Effector CD4-positive, alpha-beta T cell (primary cell): ENCODE data around the gene TEAD2.
"Not testable (repeated sequence)": the region's sequence is repeated elsewhere in the genome, so short reads cannot be mapped to it uniquely, and the experiment has no call there.

Experiments used
- DNase-seq: peaks from one replicate; pipeline ENCODE4 v3.0.0-alpha.2; 2020

Gene TEAD2

DNA sequence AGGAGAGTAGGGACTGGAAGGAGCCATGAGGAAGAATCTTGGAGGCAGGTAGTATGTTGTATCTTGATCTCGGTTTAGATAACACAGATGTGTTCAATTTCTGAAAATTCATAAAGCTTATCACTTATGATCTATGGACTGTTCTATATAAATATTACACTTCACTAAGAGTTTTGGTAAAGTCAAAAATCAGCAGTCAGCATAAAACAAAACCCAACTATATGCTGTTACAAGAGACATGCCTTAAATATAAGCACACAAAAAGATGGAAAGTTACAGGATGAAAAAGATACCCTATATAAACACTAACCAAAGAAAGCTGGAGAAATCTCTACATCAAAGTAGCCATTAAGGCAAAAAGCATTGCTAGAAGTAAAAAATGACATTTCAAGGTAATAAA is 21.4 kb upstream of the TEAD2 start:
- no peak for DNase-seq

GRCh38 chr19:49382639-49383038 is 20.4 kb upstream of the TEAD2 start:
- DNase-seq = no peak

DNA sequence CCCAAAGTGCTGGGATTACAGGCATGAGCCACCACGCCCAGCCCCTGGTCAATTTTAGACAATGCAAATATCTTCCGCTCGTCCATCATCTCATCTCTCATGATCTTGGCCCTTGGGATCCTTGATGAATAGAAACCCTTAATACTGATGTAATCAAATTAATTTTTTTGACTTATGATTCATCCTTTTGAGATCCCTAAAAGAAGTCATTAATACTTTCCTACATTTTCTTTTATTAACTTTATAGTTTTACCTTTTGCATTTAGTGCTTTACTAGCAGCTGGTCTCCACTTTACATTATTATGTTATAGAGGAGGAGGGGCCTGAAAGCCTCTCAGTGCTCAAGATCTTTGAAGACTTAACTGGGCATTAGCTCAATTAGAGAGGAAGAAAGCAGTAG is 18.2 kb upstream of the TEAD2 start:
- no peak for DNase-seq

- DNase-seq = no peak
Measured at GRCh38 chr19:49378512-49378911, 16.3 kb upstream of the TEAD2 start.

- no peak for DNase-seq
Measured at GRCh38 chr19:49374665-49375434, 12.6 kb upstream of the TEAD2 start.

DNA sequence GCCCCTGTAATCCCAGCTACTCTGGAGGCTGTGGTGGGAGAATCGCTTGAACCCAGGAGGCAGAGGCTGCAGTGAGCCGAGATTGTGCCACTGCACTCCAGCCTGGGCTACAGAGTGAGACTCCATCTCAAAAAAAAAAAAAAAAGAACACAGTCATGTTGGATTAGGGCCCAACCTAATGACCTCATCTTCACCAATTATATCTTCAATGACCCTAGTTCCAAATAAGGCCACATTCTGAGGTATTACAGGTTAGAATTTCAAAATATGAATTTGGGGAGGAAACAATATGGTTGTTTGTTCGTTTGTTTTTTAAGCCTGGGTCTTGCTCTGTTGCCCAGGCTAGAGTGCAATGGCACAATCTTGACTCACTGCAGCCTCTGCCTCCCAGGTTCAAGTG is 11.0 kb upstream of the TEAD2 start:
- not testable (repeated sequence) for DNase-seq

- DNase-seq = no peak
Measured at GRCh38 chr19:49371184-49371583, 9.0 kb upstream of the TEAD2 start.

- no peak for DNase-seq
Measured at GRCh38 chr19:49368711-49369358, 6.6 kb upstream of the TEAD2 start.

DNA sequence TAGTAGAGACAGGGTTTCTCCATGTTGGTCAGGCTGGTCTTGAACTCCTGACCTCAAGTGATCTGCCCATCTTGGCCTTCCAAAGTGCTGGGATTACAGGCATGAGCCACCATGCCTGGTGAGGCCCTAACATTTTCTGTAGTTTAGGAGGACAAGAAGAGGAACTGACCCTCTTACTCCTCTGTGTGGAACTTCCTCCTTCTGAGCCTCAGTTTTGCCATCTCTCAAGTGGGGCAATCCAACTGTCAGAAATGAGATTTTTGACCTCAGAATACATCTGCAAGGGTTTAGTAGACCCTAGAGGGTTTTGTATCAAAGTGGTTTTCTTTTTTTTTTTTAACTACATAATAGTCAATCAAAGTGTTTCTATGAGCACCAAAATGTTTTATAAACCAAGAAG is 3.9 kb upstream of the TEAD2 start:
- no peak for DNase-seq

DNA sequence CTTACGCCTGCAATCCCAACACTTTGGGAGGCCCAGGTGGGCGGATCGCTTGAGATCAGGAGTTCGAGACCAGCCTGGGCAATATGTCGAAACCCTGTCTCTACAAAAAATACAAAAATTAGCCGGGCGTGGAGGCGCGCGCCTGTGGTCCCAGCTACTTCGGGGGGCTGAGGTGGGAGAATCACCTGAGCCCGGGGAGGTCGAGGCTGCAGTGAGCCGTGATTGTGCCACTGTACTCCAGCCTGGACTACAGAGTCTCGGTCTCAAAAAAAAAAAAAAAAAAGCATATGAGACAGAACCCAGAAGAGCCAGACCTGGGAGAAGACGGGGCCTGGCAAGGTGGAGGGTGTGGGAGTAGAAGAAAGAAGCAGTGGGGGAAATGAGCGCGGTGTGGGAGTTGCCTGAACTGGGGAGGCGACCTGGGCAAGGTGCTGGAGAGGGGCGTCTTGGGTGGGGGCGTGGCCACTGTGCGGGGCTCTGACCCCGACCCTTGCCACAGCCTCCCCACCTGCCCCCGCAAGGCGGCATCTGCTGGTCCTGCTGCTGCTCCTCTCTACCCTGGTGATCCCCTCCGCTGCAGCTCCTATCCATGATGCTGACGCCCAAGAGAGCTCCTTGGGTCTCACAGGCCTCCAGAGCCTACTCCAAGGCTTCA is 2.0 kb upstream of the TEAD2 start:
- DNase-seq = no peak

DNA sequence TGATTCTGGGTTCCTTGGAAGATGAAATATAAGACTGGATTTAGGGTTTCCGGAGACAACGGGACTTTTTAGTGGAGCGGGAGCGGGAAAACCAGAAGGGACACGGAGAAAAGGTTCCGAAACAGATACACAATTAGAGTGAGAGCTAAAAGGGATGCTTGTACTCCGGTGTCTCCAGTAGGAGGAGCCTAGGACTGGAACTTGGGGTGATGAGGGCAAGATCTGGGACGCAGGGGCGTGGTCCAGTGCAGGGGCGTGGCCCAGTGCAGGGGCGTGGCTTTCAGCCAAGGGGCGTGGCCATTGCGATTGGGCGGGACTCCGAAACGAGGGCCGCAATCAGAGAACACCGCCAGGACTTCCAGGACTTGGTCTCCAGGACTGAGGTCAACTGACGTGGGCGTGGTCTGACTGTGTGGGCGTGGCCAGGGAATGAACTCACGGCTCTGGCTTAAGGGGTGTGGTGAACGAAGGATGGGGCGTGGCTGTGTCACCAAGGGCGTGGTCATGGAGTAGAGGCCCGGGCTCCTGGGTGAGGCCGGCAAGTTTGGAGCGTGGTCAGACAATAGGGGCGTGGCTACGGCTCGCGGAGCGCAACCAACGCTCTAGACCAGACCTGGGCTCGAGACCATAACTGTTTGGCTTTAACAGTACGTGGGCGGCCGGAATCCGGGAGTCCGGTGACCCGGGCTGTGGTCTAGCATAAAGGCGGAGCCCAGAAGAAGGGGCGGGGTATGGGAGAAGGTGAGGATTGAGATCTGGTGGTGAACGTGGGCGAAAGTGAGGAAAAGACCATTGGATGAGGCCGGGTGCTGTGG is 1.3 kb upstream of the TEAD2 start, which contains the start of gene DKKL1:
DKKL1 (plus strand) TSS at position 610 of the 815 bp plus-strand sequence; CDS start at position 732, 122 bp downstream.
- peak; percentile 38 for DNase-seq

GRCh38 chr19:49362929-49363267 is 682 bp upstream of the TEAD2 start:
- no peak for DNase-seq

- no peak for DNase-seq
Measured at GRCh38 chr19:49361438-49362047, 673 bp downstream of the TEAD2 start.

GRCh38 chr19:49359851-49360820 is 2.1 kb downstream of the TEAD2 start:
- DNase-seq = no peak

DNA sequence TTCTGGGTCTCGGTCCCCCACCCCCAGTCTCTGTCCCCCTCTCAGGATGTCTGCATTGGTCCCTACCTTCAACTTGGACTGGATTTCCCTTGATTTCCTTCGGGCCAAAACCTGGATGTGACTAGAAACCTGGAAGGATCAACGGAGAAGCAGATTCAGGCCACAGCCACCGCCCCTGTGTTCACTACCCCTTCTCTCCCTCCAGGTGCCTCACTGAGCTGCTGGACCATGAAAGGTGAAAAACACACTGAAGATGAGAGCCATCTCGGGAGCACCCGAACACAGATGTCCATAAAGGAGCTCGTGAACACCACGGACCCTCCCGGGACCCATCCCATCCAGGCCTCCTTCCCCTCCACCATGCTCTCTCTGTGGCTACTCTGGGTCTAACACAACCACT is 5.0 kb downstream of the TEAD2 start:
- DNase-seq = no peak

- no peak for DNase-seq
Measured at GRCh38 chr19:49356382-49356781, 5.8 kb downstream of the TEAD2 start.

- no peak for DNase-seq
Measured at GRCh38 chr19:49355909-49356353, 6.3 kb downstream of the TEAD2 start.

- no peak for DNase-seq
Measured at GRCh38 chr19:49349567-49349966, 12.6 kb downstream of the TEAD2 start.

DNA sequence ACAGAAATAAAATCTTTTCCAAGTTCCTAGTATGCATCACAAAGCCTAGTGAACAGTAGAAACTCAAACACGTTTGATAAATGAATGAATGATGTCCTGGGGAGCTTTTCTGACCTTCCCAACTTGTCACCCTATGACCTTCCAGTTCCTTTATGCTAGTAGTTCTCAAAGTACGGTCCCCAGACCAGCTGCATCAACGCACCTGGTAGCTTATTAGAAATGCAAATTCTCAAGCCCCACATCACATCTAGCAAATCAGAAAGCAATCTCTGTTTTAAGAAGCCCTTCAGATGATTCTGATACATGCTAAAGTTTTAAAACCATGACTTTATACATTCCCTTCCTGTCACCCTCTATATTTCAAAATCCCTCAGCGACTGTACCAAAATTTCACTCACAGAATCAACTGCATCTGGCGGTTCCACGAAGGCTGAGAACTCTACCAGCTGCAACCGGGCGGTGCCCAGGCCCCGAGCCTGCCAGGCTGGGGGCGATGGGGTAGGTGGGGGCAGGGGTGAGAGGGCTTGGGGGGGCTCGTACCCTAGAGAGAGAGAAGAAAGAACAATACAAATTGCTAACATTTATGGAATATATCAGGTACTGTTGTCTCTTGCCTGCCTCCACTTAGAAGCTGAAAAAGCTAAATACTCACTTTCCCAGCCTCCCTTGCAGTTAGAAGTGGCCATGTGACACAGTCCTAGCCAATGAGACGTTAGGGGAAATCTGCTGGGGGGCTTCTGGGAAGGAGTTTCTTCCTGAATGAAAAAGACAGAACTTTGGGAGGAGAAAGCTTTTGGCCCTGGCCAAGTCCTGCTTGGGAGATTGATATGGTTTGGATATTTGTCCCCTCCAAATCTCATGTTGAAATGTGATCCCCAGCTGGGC is 13.7 kb downstream of the TEAD2 start:
- no peak for DNase-seq

DNA sequence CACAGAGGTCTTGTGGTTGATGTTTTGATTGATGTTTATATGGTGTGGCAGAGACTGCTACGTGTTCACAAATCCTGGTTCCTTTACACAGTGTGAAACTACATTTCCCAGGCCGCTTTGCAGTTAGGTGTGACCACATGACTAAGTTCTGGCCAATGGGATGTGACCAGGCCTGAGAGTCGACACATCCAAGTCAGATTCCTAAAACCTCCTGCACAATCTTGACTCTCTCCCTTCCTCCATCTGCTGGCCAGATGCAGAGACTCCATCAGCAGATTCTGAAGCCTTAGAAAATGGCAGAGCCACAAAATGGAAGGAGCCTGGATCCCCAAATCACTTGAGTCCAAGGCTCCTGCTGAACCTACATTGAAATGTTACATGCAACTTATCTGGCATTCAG is 14.4 kb downstream of the TEAD2 start:
- DNase-seq = no peak
